HEK293 (cell line): Measurements from ENCODE around the gene POLR1F.
A peak's percentile ranks its signal among the peaks of the same experiment; 100 is the strongest.

Experiments
- CTCF ChIA-PET: fragments of 350-600 bp; formaldehyde crosslinking; extraction: SDS; loops from one replicate; lab custom pipeline; 2021; ENCODE audit warnings: antibody characterized with exemption; lab: Yijun Ruan, JAX
- POLR2A ChIA-PET: fragments of 300-600 bp; formaldehyde crosslinking; extraction: SDS; loops from one replicate; lab custom pipeline; 2020; ENCODE audit warnings: antibody characterized with exemption, inconsistent platforms; lab: Yijun Ruan, JAX
- H3K27ac ChIP-seq: fragments of 200-500 bp; sonication (Bioruptor generic); 2 replicates; pipeline ENCODE4 v1.5.1; 2014; ENCODE audit warnings: low read depth, low read length, control low read depth, inconsistent platforms; ENCODE audit errors: extremely low read depth
- H3K36me3 ChIP-seq, 2 experiments: fragments of 200-500 bp in 1 of 2; sonication (Bioruptor generic) in 1 of 2; 1 replicate in 1 of 2; 2 replicates in 1 of 2; pipeline ENCODE4 v1.5.1; 2014 to 2017; ENCODE audit warnings: inconsistent platforms in 2 of 2, low read length in 2 of 2; ENCODE audit not compliant: control insufficient read depth in 2 of 2, insufficient read depth in 1 of 2
- H3K4me1 ChIP-seq: fragments of 200-500 bp; sonication (Bioruptor generic); 2 replicates; pipeline ENCODE4 v1.5.1; 2014; ENCODE audit warnings: mild to moderate bottlenecking, low read length, inconsistent platforms; ENCODE audit not compliant: control insufficient read depth, insufficient read depth
- H3K4me3 ChIP-seq: 2 replicates; pipeline ENCODE4 v1.5.1; 2011; ENCODE audit warnings: low read depth, mild to moderate bottlenecking, control low read depth, low read length, moderate library complexity
- H3K9me3 ChIP-seq: fragments of 200-500 bp; sonication (Bioruptor generic); 2 replicates; pipeline ENCODE4 v1.5.1; 2014; ENCODE audit warnings: low read depth, low read length, inconsistent platforms; ENCODE audit not compliant: control insufficient read depth, insufficient read depth
- OSR2 ChIP-seq: fragments of 450-650 bp; formaldehyde crosslinking; IDR thresholded peaks from 2 replicates; pipeline ENCODE4 v1.5.1; 2016; ENCODE audit warnings: missing biosample characterization, missing genetic modification characterization
- PRDM1 ChIP-seq: fragments of 450-650 bp; formaldehyde crosslinking; IDR thresholded peaks from 2 replicates; pipeline ENCODE4; 2016; ENCODE audit warnings: missing biosample characterization, missing genetic modification characterization
- ZNF169 ChIP-seq: fragments of 450-650 bp; formaldehyde crosslinking; IDR thresholded peaks from 2 replicates; pipeline ENCODE4 v1.5.1; 2016; ENCODE audit warnings: missing biosample characterization, missing genetic modification characterization
- ZNF223 ChIP-seq: fragments of 450-650 bp; formaldehyde crosslinking; IDR thresholded peaks from 2 replicates; pipeline ENCODE4 v1.5.1; 2016; ENCODE audit warnings: missing biosample characterization, missing genetic modification characterization
- ZNF248 ChIP-seq: fragments of 450-650 bp; formaldehyde crosslinking; IDR thresholded peaks from 2 replicates; pipeline ENCODE4 v1.5.1; 2017; ENCODE audit warnings: missing biosample characterization, missing genetic modification characterization
- ZNF394 ChIP-seq: fragments of 450-650 bp; formaldehyde crosslinking; IDR thresholded peaks from 2 replicates; pipeline ENCODE4 v1.5.1; 2016; ENCODE audit warnings: missing biosample characterization, missing genetic modification characterization, mild to moderate bottlenecking, moderate library complexity, borderline replicate concordance
- ZNF560 ChIP-seq: fragments of 450-650 bp; formaldehyde crosslinking; IDR thresholded peaks from 2 replicates; pipeline ENCODE4 v1.5.1; 2017; ENCODE audit warnings: missing biosample characterization, missing genetic modification characterization, borderline replicate concordance
- ZNF585B ChIP-seq: fragments of 450-650 bp; formaldehyde crosslinking; IDR thresholded peaks from 2 replicates; pipeline ENCODE4 v1.5.1; 2016; ENCODE audit warnings: missing biosample characterization, missing genetic modification characterization
- ZNF596 ChIP-seq: fragments of 450-650 bp; IDR thresholded peaks from 2 replicates; pipeline ENCODE4 v1.5.0; 2018; ENCODE audit warnings: missing biosample characterization, mild to moderate bottlenecking, missing genetic modification characterization, moderate library complexity
- ZNF654 ChIP-seq: fragments of 450-650 bp; formaldehyde crosslinking; IDR thresholded peaks from 2 replicates; pipeline ENCODE4 v1.5.1; 2016; ENCODE audit warnings: low read depth, missing biosample characterization, missing genetic modification characterization
- ZNF768 ChIP-seq: fragments of 450-650 bp; formaldehyde crosslinking; IDR thresholded peaks from 2 replicates; pipeline ENCODE4 v1.5.1; 2018; ENCODE audit warnings: missing biosample characterization, mild to moderate bottlenecking, missing genetic modification characterization
- ZNF792 ChIP-seq: fragments of 450-650 bp; formaldehyde crosslinking; IDR thresholded peaks from 2 replicates; pipeline ENCODE4 v1.5.1; 2016; ENCODE audit warnings: missing biosample characterization, missing genetic modification characterization
- ZSCAN16 ChIP-seq: fragments of 450-650 bp; formaldehyde crosslinking; IDR thresholded peaks from 2 replicates; pipeline ENCODE4 v1.5.1; 2016; ENCODE audit warnings: missing biosample characterization, missing genetic modification characterization
- TF ChIP-seq, protein P1 (sequence below): fragments of 450-650 bp; formaldehyde crosslinking; IDR thresholded peaks from 2 replicates; pipeline ENCODE4 v1.5.1; 2016; ENCODE audit warnings: missing biosample characterization, missing genetic modification characterization
- TF ChIP-seq, protein P2 (sequence below): fragments of 450-650 bp; formaldehyde crosslinking; IDR thresholded peaks from 2 replicates; pipeline ENCODE4 v1.5.1; 2017; ENCODE audit warnings: missing biosample characterization, missing genetic modification characterization

The POLR1F gene

DNA sequence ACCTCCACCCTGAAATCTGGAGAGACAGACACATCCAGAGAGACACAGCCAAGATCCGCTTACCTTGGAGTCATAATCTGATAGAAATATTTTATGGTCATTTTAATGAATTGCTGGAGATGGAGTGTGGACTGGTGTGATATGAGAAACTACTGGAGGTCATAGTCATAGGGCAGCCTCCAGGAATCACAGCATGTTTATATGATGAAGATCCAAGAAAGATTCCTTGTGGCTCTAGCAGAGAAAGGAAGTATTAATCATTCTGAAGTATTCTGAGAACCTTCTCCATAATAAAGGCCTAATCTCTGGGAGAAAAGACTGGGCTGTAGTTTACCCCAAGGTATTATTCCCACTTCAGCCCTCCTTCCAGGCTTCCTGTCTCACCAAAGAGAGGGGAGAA lies 38.0 kb downstream of the POLR1F start:
- ChIA-PET POLR2A (no interaction called here), CTCF (no interaction called here)
- H3K36me3 ChIP-seq = no peaks in the 10 kb centered on the region
- no peaks in the 10 kb centered on the region for H3K9me3 ChIP-seq
- no peak overlapping the region for H3K27ac ChIP-seq
- no peaks in the 10 kb centered on the region for H3K4me1 ChIP-seq
- H3K4me3 ChIP-seq = no peak overlapping the region
- no peak for TF ChIP-seq ZNF394 (tag by site-specific recombination)
- TF ChIP-seq ZNF169 (tag by site-specific recombination) = no peak
- no peak for TF ChIP-seq ZNF223 (tag by site-specific recombination)
- TF ChIP-seq ZNF596 = no peak
- TF ChIP-seq, protein P1, sequence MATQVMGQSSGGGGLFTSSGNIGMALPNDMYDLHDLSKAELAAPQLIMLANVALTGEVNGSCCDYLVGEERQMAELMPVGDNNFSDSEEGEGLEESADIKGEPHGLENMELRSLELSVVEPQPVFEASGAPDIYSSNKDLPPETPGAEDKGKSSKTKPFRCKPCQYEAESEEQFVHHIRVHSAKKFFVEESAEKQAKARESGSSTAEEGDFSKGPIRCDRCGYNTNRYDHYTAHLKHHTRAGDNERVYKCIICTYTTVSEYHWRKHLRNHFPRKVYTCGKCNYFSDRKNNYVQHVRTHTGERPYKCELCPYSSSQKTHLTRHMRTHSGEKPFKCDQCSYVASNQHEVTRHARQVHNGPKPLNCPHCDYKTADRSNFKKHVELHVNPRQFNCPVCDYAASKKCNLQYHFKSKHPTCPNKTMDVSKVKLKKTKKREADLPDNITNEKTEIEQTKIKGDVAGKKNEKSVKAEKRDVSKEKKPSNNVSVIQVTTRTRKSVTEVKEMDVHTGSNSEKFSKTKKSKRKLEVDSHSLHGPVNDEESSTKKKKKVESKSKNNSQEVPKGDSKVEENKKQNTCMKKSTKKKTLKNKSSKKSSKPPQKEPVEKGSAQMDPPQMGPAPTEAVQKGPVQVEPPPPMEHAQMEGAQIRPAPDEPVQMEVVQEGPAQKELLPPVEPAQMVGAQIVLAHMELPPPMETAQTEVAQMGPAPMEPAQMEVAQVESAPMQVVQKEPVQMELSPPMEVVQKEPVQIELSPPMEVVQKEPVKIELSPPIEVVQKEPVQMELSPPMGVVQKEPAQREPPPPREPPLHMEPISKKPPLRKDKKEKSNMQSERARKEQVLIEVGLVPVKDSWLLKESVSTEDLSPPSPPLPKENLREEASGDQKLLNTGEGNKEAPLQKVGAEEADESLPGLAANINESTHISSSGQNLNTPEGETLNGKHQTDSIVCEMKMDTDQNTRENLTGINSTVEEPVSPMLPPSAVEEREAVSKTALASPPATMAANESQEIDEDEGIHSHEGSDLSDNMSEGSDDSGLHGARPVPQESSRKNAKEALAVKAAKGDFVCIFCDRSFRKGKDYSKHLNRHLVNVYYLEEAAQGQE = no peak
- TF ChIP-seq ZNF585B (tag by site-specific recombination) = no peak
- TF ChIP-seq, protein P2, sequence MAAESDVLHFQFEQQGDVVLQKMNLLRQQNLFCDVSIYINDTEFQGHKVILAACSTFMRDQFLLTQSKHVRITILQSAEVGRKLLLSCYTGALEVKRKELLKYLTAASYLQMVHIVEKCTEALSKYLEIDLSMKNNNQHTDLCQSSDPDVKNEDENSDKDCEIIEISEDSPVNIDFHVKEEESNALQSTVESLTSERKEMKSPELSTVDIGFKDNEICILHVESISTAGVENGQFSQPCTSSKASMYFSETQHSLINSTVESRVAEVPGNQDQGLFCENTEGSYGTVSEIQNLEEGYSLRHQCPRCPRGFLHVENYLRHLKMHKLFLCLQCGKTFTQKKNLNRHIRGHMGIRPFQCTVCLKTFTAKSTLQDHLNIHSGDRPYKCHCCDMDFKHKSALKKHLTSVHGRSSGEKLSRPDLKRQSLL (tag by site-specific recombination) = no peak
- no peak for TF ChIP-seq ZNF768
- no peak for TF ChIP-seq ZNF248 (tag by site-specific recombination)
- no peak for TF ChIP-seq ZNF792 (tag by site-specific recombination)
- no peak for TF ChIP-seq ZNF560 (tag by site-specific recombination)
- no peak for TF ChIP-seq OSR2
- TF ChIP-seq PRDM1 = no peak

DNA sequence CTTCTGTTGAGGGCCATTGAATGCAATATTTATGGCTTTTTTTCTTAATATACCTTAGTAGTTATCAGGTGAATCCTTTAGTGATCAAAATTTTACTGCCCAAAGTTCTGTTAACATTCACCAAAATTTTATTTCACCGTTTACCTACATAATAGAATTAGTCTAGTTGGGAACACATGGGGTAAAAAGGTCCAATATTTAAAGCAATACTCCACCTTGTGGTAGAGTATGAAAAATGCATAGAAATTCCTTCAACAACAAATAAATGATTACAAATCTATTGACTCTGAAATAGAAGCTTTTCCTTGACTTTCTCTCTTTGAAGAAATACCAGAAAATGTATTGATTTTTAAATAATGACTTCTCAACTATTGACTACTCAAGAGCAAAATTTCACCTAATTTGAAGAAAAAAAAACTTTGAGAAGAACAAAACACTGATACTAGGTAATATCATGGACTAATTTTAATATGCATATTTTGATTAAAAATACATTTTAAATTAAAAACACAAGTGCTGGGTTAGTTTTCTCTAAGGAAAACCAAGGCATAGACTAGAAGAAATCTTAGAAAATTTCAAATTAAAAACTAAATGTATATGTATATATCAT lies 43.3 kb downstream of the POLR1F start:
- ChIA-PET CTCF (interaction anchor here (0.6 to 3.3 kb wide), 9 partner anchors 21 to 1002 kb away, joined by 3 to 11 read pairs (median 5); no protein-coding TSS in a partner anchor), POLR2A (no interaction called here)
- no peak overlapping the region for H3K27ac ChIP-seq
- H3K9me3 ChIP-seq = no peaks in the 10 kb centered on the region
- H3K4me1 ChIP-seq = no peaks in the 10 kb centered on the region
- no peaks in the 10 kb centered on the region for H3K36me3 ChIP-seq
- H3K4me3 ChIP-seq = no peak overlapping the region
- no peak for TF ChIP-seq ZSCAN16 (tag by site-specific recombination)
- TF ChIP-seq, protein P1 = no peak
- peak; percentile 63 for TF ChIP-seq ZNF654 (tag by site-specific recombination)
